Kidney epithelial cell (primary cell): ENCODE data around the gene PERM1. TPM values are rescaled to one million over a fixed set of nuclear protein-coding genes. Genes with fewer than 3 reads are reported as not detected.

Source experiments
- DNase-seq: peaks from one replicate; pipeline ENCODE4 v3.0.0-alpha.2; 2010; ENCODE audit warnings: low read depth
- H3K27me3 ChIP-seq: 2 replicates; pipeline ENCODE4 v1.6.0; 2011; ENCODE audit warnings: low read length; ENCODE audit not compliant: control insufficient read depth, insufficient read depth
- H3K36me3 ChIP-seq: 2 replicates; pipeline ENCODE4 v1.5.1; 2011; ENCODE audit warnings: low read length; ENCODE audit not compliant: control insufficient read depth, insufficient read depth
- H3K4me3 ChIP-seq: 2 replicates; pipeline ENCODE4 v1.5.1; 2011; ENCODE audit warnings: low read depth, mild to moderate bottlenecking, control low read depth, low read length
- total RNA-seq: library from RNA; depleted of rRNA; stranded (reverse); fragments of >200 nt; gene quantifications from 2 replicates; pipeline ENCODE4 v1.2.3, GENCODE V29; 2015
- TF ChIP-seq, protein P1 (sequence below): IDR thresholded peaks from 2 replicates; pipeline ENCODE4 v1.5.1; 2011; ENCODE audit warnings: mild to moderate bottlenecking, moderate library complexity, low read length, control low read depth, inconsistent platforms; ENCODE audit not compliant: insufficient read depth, poor library complexity, severe bottlenecking

The PERM1 gene
- total RNA-seq, 1 donor from 2014 or later: not detected

DNA sequence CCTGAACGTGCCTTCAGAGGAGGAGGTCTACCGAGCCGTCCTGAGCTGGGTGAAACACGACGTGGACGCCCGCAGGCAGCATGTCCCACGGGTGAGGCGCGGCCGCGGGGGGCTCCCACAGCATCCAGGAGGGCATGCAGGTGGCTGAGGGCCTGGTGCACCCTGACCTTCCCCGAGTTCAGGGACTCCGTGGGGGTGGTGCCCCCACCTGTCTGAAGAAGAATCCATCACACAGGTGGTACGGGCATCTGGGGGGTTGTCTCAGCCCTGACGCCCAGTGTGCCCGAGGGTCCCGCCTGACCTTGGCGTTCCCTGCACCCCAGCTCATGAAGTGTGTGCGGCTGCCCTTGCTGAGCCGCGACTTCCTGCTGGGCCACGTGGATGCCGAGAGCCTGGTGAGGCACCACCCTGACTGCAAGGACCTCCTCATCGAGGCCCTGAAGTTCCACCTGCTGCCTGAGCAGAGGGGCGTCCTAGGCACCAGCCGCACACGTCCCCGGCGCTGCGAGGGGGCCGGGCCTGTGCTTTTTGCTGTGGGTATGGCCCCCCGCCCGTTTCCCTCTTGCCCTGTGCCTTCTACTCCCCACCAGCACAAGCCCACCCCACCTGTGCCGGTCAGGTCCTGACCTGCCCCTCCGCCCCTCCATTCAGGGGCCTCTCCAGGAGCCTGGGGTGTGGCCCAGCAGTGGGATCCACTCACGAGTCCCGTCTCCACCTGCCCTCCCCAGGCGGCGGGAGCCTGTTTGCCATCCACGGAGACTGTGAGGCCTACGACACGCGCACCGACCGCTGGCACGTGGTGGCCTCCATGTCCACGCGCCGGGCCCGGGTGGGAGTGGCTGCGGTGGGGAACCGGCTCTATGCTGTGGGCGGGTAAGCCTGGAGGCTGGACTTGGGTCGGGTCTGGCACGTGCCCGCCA, 19.3 kb downstream of the PERM1 start:
- no peak for DNase-seq
- Histone ChIP-seq H3K27me3 (peaks cover 3% of the 10 kb centered on the region), H3K36me3 (no peaks in the 10 kb centered on the region), H3K4me3 (no peak overlapping the region)
- TF ChIP-seq, protein P1, sequence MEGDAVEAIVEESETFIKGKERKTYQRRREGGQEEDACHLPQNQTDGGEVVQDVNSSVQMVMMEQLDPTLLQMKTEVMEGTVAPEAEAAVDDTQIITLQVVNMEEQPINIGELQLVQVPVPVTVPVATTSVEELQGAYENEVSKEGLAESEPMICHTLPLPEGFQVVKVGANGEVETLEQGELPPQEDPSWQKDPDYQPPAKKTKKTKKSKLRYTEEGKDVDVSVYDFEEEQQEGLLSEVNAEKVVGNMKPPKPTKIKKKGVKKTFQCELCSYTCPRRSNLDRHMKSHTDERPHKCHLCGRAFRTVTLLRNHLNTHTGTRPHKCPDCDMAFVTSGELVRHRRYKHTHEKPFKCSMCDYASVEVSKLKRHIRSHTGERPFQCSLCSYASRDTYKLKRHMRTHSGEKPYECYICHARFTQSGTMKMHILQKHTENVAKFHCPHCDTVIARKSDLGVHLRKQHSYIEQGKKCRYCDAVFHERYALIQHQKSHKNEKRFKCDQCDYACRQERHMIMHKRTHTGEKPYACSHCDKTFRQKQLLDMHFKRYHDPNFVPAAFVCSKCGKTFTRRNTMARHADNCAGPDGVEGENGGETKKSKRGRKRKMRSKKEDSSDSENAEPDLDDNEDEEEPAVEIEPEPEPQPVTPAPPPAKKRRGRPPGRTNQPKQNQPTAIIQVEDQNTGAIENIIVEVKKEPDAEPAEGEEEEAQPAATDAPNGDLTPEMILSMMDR: no peak

DNA sequence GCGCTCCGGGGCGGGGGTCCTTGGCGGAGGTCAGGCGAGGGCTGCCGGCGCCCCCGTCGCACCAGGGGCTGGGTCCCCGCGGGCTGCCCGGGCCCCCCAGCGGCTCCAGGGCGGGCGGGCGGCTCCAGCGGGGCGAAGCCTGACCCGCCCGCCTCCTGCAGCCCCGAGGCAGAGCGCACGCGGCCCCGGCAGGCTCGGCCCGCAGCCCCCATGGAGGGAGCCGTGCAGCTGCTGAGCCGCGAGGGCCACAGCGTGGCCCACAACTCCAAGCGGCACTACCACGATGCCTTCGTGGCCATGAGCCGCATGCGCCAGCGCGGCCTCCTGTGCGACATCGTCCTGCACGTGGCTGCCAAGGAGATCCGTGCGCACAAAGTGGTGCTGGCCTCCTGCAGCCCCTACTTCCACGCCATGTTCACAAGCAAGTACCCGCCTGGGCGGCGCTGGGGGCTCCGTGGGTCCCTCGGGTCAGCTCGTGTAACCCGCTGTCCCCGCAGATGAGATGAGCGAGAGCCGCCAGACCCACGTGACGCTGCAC, 20.7 kb downstream of the PERM1 start:
- TF ChIP-seq, protein P1: no peak
- Histone ChIP-seq H3K36me3 (peaks cover 3% of the 10 kb centered on the region), H3K27me3 (peaks cover 3% of the 10 kb centered on the region), H3K4me3 (peak overlapping the region; percentile 70)
- DNase-seq: no peak

DNA sequence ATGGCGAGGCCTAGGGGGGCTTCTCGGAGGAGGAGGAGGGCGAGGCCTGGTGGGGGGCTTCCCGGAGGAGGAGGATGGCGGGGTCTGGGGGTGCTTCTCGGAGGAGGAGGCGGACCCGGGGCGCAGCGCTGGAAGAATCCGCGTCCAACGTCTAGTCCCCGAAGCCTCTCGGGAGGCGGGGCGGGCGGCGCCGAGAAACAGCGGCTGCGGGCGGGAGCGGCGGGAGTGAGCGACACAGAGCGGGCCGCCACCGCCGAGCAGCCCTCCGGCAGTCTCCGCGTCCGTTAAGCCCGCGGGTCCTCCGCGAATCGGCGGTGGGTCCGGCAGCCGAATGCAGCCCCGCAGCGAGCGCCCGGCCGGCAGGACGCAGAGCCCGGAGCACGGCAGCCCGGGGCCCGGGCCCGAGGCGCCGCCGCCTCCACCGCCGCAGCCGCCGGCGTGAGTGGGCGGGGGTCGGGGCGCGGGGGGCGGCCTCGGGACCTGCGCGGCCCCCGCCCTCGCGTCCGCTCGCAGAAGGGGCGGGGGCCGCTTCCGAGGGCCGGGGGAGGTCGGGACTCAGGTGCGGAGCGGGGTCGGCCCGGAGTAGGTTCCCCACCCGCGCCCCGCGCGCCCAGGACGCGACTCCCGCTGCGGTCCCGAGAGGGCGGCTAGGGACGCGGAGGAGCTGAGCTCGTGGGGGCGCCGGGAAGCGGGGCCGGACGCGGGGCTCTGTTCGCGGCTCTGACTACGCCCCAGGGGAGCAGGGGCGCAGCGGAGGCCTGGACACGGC, 21.3 kb downstream of the PERM1 start, which contains the start of gene KLHL17:
KLHL17 (plus strand) TSS at position 222 of the 769 bp plus-strand sequence; CDS start at position 332, 110 bp downstream.
- Histone ChIP-seq H3K4me3 (peak within 1 kb of the TSS; percentile 70), H3K27me3 (peaks cover 3% of the 10 kb centered on the region), H3K36me3 (peaks cover 3% of the 10 kb centered on the region)
- no peak for DNase-seq
- TF ChIP-seq, protein P1: no peak

DNA sequence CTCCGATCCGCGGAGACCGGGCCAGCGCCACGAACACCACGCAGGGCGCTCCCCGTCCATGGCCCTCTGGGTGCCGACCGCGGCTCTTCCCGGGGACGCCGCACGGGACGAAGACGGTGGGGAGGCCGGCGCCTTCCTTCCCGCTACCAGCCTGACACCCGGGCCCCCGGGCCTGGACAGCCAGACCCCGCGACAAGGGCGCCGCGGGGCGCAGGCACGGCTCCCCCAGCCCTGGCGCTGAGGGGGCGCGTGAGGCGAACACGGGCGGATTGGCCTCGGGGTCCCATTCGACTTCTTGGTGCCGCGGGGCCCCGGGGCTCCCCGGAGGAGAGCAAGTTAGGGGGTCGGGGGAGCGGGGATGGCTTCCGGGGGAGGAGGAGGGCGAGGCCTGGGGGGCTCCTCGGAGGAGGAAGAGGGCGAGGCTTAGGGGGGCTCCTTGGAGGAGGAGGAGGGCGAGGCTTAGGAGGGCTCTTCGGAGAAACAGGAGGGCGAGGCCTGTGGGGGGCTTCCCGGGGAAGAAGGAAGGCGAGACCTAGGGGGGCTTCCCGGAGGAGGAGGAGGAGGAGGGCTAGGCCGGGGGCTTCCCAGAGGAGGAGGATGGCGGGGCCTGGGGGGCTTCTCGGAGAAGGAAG, 22.0 kb downstream of the PERM1 start:
- Histone ChIP-seq H3K27me3 (peaks cover 3% of the 10 kb centered on the region), H3K36me3 (peaks cover 3% of the 10 kb centered on the region), H3K4me3 (peak overlapping the region; percentile 70)
- no peak for DNase-seq
- TF ChIP-seq, protein P1: no peak

DNA sequence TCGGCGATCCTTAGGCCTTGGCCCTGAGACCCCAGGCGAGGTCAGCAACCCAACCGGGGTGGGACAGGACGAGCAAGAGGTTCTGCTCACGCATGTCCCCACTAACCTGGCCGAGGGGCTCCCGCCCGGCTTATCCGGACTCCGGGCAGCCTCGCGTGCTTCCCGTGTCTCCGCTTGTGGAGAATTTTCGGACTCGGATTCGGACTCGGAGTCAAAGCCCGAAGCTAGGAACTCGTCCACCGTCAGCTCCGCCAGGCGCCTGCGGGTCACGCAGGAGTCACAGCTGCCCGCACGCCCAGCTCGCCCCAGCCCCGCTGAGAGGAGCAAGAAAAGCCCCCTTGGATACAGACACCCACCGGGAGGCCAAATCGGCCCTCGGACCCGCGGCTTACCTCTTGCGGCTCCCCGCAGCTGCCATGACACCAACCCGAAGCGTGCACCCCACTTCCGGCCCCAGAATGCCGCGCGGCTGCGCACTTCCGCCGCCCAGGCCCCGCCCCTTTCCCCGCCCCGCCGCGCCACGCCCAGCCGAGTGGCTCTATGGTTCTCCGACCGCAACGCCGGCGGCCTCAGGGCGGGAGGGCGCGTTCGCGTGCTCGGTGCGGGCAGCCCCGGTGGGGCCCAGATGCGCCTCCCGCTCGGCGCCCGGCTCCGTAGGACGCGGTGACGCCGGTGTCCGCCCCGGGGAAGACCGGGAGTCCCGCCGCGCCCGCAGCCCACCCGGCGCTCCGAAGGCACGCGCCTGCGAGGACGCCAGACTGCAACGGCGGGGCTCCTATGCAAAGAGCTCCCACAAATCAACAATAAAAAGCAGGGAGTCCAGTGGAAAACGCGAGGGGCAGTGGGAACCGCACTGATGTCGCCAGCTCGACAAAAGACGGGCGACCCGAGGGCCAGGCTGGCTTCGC, 22.8 kb downstream of the PERM1 start, which contains the start of gene NOC2L:
NOC2L (minus strand) TSS at position 434 of the 908 bp plus-strand sequence; CDS start at position 418, 16 bp downstream.
- H3K36me3 ChIP-seq: peaks cover 3% of the 10 kb centered on the region
- TF ChIP-seq, protein P1: no peak
- H3K4me3 ChIP-seq: peak within 1 kb of the TSS; percentile 96
- H3K27me3 ChIP-seq: peaks cover 3% of the 10 kb centered on the region
- no peak for DNase-seq
